Activated gamma-delta T cell treated with Interleukin-2 at 50 U/mL for 16 hours (primary cell): ENCODE data around the gene FBXO30.

Source experiments
- DNase-seq: peaks from one replicate; pipeline ENCODE4 v3.0.0-alpha.2; 2020

The FBXO30 gene

GRCh38 chr6:145814501-145815308 lies at the start of gene FBXO30:
Gene FBXO30, minus strand, starts transcription at chr6:145814795. Its CDS starts 8,390 bp downstream, at chr6:145806405.
- peak; percentile 81 for DNase-seq

- DNase-seq = no peak
Observed at GRCh38 chr6:145863988-145864616, 49.5 kb upstream of the FBXO30 start.

GRCh38 chr6:145863366-145863765 lies 48.8 kb upstream of the FBXO30 start:
- DNase-seq = no peak

DNA sequence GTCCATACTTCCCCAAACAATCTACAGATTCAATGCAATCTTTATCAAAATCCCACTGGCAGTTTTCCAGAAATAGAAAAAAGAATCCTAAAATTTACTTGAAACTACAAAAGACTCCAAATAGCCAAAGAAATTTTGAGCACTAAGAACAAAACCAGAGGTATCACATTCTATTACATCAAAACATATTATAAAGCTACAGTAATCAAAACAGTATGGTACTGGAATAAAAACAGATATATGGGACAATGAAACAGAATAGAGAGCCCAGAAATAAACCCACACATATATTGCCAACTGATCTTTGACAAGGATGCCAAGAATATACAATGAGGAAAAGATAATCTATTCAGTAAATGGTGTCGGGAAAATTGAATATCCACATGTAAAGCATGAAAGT lies 46.0 kb upstream of the FBXO30 start:
- DNase-seq = no peak

- no peak for DNase-seq
Observed at GRCh38 chr6:145850671-145851070, 36.1 kb upstream of the FBXO30 start.

- DNase-seq = no peak
Observed at GRCh38 chr6:145848541-145848940, 33.9 kb upstream of the FBXO30 start.

DNA sequence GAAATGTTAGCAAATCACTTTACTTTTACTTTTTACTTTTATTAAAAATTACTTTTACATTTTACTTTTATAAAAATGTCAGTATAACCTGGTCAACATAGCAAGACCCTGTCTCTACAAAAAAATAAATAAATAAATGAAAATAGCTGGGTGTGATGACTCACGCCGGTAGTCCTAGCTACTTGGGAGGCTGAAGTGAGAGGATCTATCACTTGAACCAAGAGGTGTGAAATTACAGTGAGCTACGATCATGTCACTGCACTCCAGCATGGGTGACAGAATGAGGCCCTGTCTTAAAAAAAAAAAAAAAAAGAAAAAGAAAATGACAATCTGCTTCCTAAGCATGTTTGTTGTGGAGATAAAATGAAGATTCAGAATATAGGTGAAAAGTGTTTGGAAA lies 31.0 kb upstream of the FBXO30 start:
- no peak for DNase-seq

DNA sequence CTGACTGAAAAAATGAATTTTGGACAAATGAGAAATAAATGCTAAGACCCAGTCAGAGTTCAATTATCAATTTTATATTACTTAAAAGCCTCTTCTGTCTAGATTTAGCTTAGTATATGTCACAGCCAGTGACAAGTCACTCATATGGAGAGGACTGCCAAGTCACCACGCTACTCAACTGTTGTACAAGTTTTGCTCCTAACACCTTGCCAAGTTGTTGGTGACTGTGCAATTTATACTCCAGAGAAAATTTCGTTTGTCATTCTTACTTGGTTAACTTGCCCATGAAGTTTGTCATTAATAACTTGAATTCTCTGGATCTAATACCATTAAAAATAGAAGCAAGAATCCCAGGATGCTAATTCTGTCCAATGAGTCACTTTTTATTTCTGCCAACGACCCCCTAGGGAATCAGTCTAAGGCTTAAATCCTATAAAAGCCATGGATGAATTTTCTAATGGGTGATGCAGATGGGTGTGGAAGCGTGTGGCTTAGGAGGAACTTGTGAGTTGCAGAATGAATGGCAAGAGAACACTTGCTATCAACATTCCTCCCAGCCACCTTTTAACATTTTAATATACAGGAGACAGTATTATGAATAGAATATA lies 30.4 kb upstream of the FBXO30 start:
- DNase-seq = no peak

GRCh38 chr6:145842693-145843546 lies 28.3 kb upstream of the FBXO30 start:
- no peak for DNase-seq

DNA sequence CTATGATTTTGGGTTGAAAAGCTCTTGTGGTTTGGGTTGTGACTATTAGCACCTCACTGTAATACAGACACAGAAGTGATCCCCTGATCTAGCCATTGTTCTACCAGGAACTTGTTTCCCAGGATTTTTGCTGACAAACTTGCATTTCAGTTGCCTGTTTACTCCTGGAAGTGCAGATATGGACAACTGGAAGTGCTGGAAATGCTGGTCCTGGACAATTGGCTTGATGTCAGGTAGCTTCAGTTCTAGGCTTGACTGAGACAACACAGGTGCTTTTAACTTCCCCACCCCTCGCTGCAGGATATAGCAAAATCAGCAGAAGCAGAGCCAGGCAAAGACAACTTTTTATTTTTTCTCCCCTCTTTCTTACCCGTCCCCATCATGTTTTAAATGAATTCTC lies 27.1 kb upstream of the FBXO30 start:
- DNase-seq = no peak

DNA sequence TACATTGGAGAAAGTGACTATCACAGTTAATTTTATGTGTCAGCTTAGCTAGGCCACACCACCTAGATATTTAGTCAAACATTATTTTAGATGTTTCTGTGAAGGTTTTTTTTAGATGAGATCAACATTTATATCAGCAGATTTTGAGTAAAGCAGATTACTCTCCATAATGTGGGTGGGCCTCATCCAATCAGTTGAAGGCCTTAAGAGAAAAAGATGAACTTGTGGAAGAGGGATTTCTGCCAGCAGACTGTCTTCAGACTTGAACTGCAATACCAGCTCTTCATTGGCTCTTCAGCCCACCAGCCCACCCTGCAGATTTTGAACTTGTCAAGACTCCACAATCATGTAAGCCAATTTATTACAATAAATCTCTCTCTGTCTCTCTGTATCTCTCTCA lies 25.1 kb upstream of the FBXO30 start:
- no peak for DNase-seq

DNA sequence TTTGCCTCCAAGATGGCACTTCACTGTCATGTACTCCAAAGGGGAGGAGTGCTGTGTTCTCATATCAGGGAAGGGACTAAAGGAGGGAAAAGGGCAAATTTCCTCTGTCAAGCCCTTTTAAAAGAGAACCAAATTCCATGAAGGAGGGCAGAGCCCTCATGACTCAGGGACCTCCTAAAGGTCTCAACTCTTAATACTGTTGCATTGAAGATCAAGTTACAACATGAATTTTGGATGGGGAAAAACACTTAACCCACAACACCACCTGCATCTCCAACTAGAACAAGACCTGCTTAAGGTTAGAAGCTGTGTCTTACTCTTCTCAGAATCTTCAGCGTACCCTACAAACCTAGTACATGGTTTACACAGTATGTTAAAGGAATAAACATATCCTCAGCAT lies 23.7 kb upstream of the FBXO30 start:
- DNase-seq = no peak

- no peak for DNase-seq
Observed at GRCh38 chr6:145836772-145837171, 22.2 kb upstream of the FBXO30 start.

- no peak for DNase-seq
Observed at GRCh38 chr6:145836170-145836569, 21.6 kb upstream of the FBXO30 start.

GRCh38 chr6:145830612-145831011 lies 16.0 kb upstream of the FBXO30 start:
- DNase-seq = no peak

GRCh38 chr6:145829950-145830349 lies 15.4 kb upstream of the FBXO30 start:
- DNase-seq = no peak

DNA sequence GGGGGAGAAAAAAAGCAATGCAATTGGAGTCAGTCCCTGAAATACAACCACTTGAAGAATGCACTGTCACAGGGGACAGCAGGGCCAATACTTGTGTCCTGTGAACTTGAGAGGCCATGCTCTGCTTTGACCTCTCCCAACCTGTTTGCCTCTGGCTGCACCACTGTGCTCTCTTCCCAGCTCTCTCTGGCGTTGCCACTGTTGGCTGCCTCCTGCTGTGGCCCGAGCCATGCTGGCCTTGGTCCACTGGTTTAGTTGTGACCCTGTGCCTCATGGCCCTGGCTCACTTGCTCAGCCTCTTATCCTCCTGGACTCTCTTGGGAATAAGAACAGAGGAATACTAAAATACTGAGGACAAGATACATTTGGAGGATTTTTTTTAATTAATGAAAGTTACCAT lies 14.5 kb upstream of the FBXO30 start:
- DNase-seq = no peak

DNA sequence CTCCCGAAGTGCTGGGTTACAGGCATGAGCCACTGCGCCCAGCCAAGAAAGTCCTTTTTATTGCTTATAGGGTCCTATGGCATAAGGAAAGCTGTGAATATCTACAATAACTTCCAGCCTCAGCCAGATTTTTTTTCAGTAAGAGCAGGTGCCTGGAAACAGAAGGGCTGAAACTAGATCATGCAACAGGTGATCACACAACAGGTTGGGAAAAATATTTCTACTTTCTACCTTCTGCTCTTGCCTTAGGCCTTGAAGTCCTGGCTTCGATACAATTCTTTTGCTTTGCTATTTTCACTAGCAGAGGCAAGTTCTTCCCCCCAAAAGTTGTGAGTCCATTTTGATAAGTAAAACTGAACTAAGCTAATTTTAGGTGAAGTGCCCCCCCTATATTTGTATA lies 9.7 kb upstream of the FBXO30 start:
- no peak for DNase-seq

DNA sequence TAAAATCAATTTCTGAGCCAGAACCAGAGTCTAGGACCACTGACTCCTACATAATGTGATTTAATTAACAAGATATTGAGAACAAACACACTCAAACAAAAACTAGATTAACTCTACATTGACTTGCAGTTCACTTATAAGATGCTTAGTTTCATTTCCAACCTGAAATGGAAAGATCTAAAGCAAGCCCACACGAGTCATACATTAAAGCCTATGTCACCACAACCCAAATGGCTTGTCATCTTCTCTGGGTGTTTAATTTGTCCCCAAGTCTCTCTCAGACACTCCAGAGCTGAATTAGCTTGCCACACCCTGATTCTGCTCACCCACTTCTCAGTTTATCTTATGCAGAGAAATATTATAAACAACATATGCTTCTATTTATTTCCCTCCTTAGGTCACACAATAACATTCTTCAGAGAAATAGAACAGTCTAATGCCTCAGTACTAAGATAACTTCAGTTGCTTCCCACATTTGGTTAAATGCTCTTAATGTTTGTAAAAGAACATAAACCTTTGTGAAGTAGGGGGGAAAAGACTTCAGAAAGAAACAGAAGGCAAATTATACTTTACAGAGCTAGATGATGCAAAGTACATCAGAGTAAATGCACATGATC lies 8.8 kb upstream of the FBXO30 start:
- DNase-seq = no peak

DNA sequence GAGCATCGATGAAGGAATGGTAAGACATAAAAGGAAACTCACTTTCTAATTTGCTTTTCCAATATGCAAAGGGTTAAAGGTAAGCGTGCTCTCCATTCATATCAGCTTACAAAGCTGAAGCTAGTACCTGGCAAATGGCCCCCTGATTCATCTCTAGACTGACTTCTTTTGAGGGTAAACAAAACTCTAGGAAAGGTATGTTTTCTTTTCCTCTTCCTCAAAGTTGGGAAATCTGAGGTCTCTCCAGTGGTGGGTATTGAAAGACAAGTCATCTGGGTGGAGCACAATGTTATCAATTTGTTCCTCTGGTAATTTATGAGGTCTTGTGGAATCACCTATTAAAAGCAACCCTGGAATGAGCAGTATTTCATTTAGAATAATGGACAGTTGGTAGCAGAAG lies 7.9 kb upstream of the FBXO30 start:
- DNase-seq = no peak

DNA sequence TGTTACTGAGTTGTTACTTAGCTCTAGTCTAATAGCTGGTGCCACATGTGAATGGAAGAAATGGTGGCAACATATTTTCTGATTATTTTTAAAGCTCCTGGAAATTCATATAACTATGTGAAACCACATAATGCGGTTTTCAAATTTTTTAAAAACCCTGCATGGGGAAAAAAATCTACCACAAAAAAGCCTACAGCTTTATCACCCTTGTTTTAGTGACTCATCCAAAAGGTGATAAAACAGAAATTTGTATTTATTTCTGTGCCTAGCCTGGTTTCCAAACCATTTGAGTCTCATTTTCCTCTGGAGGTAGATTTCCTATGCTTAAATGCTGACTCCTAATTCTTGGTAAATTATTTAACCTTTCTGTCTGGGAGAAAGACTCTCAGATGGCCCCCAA lies 5.4 kb upstream of the FBXO30 start:
- DNase-seq = no peak

- no peak for DNase-seq
Observed at GRCh38 chr6:145818796-145819195, 4.2 kb upstream of the FBXO30 start.

DNA sequence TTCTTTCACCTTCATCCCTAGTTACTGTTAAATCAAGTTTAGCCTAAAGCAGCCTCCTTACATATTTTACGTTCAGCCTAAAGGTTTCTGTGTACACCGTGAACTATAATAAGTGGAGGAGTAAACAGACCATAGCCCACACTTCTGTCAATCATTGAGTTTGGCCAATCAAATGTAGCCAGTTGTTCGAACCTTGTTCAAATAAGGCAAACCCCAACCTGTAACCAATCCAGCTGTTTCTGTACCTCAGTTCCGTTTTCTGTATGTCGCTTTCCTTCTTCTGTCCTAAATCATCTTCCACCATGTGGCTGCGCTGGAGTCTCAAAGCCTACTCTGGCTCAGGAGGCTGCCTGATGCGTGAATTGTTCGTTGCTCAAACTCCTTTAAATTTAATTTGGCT lies 1.8 kb upstream of the FBXO30 start:
- DNase-seq = no peak
